H1 (cell line): Measurements from ENCODE around the gene WDR31.

ENCODE experiments used
- ASH2L ChIP-seq: fragments of 200-600, 300-600 bp; sonication (generic); IDR thresholded peaks from one replicate; pipeline ENCODE4 v1.7.1; 2017; ENCODE audit warnings: low read length
- CREB1 ChIP-seq: IDR thresholded peaks from 2 replicates; pipeline ENCODE4 v1.6.1; 2012; ENCODE audit warnings: inconsistent platforms
- EZH2 ChIP-seq: fragments of 200-600 bp; sonication (generic); IDR thresholded peaks from 2 replicates; pipeline ENCODE4 v1.7.1; 2012; ENCODE audit warnings: low read depth, mild to moderate bottlenecking, moderate library complexity, low read length, inconsistent platforms; ENCODE audit not compliant: severe bottlenecking
- GABPA ChIP-seq: IDR thresholded peaks from 2 replicates; pipeline ENCODE4 v1.6.1; 2011; ENCODE audit warnings: mild to moderate bottlenecking, low read length, moderate library complexity, borderline replicate concordance; ENCODE audit not compliant: insufficient read depth
- JUND ChIP-seq: IDR thresholded peaks from 2 replicates; pipeline ENCODE4 v1.6.1; 2011; ENCODE audit warnings: mild to moderate bottlenecking, improper control_type of control experiment, low read length
- KDM1A ChIP-seq: fragments of 200-600, 300-600 bp; sonication (generic); IDR thresholded peaks from 2 replicates; pipeline ENCODE4 v1.7.1; 2016; ENCODE audit warnings: mild to moderate bottlenecking, low read length, borderline replicate concordance
- MAX ChIP-seq: IDR thresholded peaks from 2 replicates; pipeline ENCODE4 v1.6.1; 2012; ENCODE audit warnings: inconsistent platforms
- POLR2A ChIP-seq, 2 experiments: IDR thresholded peaks; 1 replicate in 1 of 2; 2 replicates in 1 of 2; pipeline ENCODE4 v1.6.1; 2011; ENCODE audit warnings: low read depth in 2 of 2, low read length in 2 of 2, mild to moderate bottlenecking in 2 of 2; ENCODE audit errors: control extremely low read depth in 1 of 2
- POLR2AphosphoS5 ChIP-seq: IDR thresholded peaks from 2 replicates; pipeline ENCODE4 v1.6.1; 2011; ENCODE audit warnings: low read depth, low read length
- SAP30 ChIP-seq: fragments of 300-600 bp; sonication (generic); IDR thresholded peaks from 2 replicates; pipeline ENCODE4 v1.7.1; 2012; ENCODE audit warnings: low read length, moderate library complexity, mild to moderate bottlenecking, inconsistent platforms; ENCODE audit not compliant: insufficient read depth, insufficient replicate concordance
- YY1 ChIP-seq: IDR thresholded peaks from 2 replicates; pipeline ENCODE4 v1.6.1; 2011; ENCODE audit warnings: low read depth, mild to moderate bottlenecking, low read length
- TF ChIP-seq, protein P1 (sequence below), 3 experiments: IDR thresholded peaks; 1 replicate in 2 of 3; 2 replicates in 1 of 3; pipeline versions ENCODE4 v1.5.1 to v1.6.1; 2011; ENCODE audit warnings: low read length in 3 of 3, mild to moderate bottlenecking in 3 of 3, inconsistent platforms in 2 of 3, low read depth in 1 of 3, moderate library complexity in 1 of 3; ENCODE audit not compliant: insufficient read depth in 1 of 3; ENCODE audit errors: control extremely low read depth in 1 of 3
- TF ChIP-seq, protein P2 (sequence below): IDR thresholded peaks from 2 replicates; pipeline ENCODE4 v1.6.1; 2011; ENCODE audit warnings: low read length, improper control_type of control experiment
- TF ChIP-seq, protein P3 (sequence below): IDR thresholded peaks from 2 replicates; pipeline ENCODE4 v1.6.1; 2012; ENCODE audit warnings: low read length, inconsistent platforms

GRCh38 chr9:113296796-113297558 is 43.1 kb downstream of the WDR31 start:
- TF ChIP-seq POLR2AphosphoS5 (no peak), YY1 (no peak), SAP30 (no peak), POLR2A (IDR thresholded peaks at IDR 0.05; ENCODE audit: control extremely low read depth in 1 of 2, low read depth in 2 of 2, low read length in 2 of 2) (no peak), EZH2 (no peak), CREB1 (no peak), JUND (no peak), MAX (no peak), GABPA (no peak), ASH2L (no peak), KDM1A (no peak)
- TF ChIP-seq, protein P1, sequence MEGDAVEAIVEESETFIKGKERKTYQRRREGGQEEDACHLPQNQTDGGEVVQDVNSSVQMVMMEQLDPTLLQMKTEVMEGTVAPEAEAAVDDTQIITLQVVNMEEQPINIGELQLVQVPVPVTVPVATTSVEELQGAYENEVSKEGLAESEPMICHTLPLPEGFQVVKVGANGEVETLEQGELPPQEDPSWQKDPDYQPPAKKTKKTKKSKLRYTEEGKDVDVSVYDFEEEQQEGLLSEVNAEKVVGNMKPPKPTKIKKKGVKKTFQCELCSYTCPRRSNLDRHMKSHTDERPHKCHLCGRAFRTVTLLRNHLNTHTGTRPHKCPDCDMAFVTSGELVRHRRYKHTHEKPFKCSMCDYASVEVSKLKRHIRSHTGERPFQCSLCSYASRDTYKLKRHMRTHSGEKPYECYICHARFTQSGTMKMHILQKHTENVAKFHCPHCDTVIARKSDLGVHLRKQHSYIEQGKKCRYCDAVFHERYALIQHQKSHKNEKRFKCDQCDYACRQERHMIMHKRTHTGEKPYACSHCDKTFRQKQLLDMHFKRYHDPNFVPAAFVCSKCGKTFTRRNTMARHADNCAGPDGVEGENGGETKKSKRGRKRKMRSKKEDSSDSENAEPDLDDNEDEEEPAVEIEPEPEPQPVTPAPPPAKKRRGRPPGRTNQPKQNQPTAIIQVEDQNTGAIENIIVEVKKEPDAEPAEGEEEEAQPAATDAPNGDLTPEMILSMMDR (IDR thresholded peaks at IDR 0.05; ENCODE audit: control extremely low read depth in 1 of 3, insufficient read depth in 1 of 3, low read depth in 1 of 3, low read length in 3 of 3): no peak
- TF ChIP-seq, protein P2, sequence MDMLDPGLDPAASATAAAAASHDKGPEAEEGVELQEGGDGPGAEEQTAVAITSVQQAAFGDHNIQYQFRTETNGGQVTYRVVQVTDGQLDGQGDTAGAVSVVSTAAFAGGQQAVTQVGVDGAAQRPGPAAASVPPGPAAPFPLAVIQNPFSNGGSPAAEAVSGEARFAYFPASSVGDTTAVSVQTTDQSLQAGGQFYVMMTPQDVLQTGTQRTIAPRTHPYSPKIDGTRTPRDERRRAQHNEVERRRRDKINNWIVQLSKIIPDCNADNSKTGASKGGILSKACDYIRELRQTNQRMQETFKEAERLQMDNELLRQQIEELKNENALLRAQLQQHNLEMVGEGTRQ: no peak
- TF ChIP-seq, protein P3, sequence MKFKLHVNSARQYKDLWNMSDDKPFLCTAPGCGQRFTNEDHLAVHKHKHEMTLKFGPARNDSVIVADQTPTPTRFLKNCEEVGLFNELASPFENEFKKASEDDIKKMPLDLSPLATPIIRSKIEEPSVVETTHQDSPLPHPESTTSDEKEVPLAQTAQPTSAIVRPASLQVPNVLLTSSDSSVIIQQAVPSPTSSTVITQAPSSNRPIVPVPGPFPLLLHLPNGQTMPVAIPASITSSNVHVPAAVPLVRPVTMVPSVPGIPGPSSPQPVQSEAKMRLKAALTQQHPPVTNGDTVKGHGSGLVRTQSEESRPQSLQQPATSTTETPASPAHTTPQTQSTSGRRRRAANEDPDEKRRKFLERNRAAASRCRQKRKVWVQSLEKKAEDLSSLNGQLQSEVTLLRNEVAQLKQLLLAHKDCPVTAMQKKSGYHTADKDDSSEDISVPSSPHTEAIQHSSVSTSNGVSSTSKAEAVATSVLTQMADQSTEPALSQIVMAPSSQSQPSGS: no peak
